NCI-H345 treated with DMSO at 0.1 percent for 48 hours (cell line): ENCODE results near the gene SEC31A.
"Not testable (repeated sequence)": the region's sequence is repeated elsewhere in the genome, so short reads cannot be mapped to it uniquely, and the experiment has no call there.

Experiments
- DNase-seq: peaks from one replicate; lab custom pipeline; 2025; ENCODE audit not compliant: unreplicated experiment; lab: John Stamatoyannopoulos, UW

SEC31A gene

GRCh38 chr4:82890901-82891706 lies at the start of gene SEC31A:
Gene SEC31A (minus strand): TSS chr4:82891153. CDS start chr4:82881936, 9,217 bp downstream.
- DNase-seq, result peak; percentile 74

- DNase-seq, result no peak
Observed at GRCh38 chr4:82939414-82939813, 48.5 kb upstream of the SEC31A start.

- no peak for DNase-seq
Observed at GRCh38 chr4:82934441-82934840, 43.5 kb upstream of the SEC31A start.

- no peak for DNase-seq
Observed at GRCh38 chr4:82930848-82931755, 40.1 kb upstream of the SEC31A start.

- DNase-seq, result no peak
Observed at GRCh38 chr4:82921795-82922194, 30.8 kb upstream of the SEC31A start.

GRCh38 chr4:82919386-82919785 lies 28.4 kb upstream of the SEC31A start:
- no peak for DNase-seq

GRCh38 chr4:82918091-82918490 lies 27.1 kb upstream of the SEC31A start:
- no peak for DNase-seq

GRCh38 chr4:82913968-82914367 lies 23.0 kb upstream of the SEC31A start:
- not testable (repeated sequence) for DNase-seq

- no peak for DNase-seq
Observed at GRCh38 chr4:82913305-82913704, 22.4 kb upstream of the SEC31A start.

- DNase-seq, result no peak
Observed at GRCh38 chr4:82909326-82909725, 18.4 kb upstream of the SEC31A start.

GRCh38 chr4:82906469-82906868 lies 15.5 kb upstream of the SEC31A start:
- no peak for DNase-seq

- DNase-seq, result no peak
Observed at GRCh38 chr4:82905205-82905604, 14.3 kb upstream of the SEC31A start.

- DNase-seq, result no peak
Observed at GRCh38 chr4:82903737-82904136, 12.8 kb upstream of the SEC31A start.

- no peak for DNase-seq
Observed at GRCh38 chr4:82901183-82901718, 10.3 kb upstream of the SEC31A start.

GRCh38 chr4:82900411-82901182 lies 9.6 kb upstream of the SEC31A start, which contains the start of gene THAP9:
Gene THAP9 (plus strand): TSS chr4:82900735. CDS start chr4:82900803, 68 bp downstream.
- DNase-seq, result peak; percentile 86

GRCh38 chr4:82900066-82900410 lies 9.1 kb upstream of the SEC31A start:
- no peak for DNase-seq

GRCh38 chr4:82899374-82900065 lies 8.6 kb upstream of the SEC31A start:
- DNase-seq, result no peak

GRCh38 chr4:82898322-82899243 lies 7.6 kb upstream of the SEC31A start:
- DNase-seq, result no peak

GRCh38 chr4:82896755-82897154 lies 5.8 kb upstream of the SEC31A start:
- no peak for DNase-seq
